Fibroblast of skin of scalp (primary cell): ENCODE measurements around the gene TBC1D10A.

Experiments
- DNase-seq: peaks from one replicate; pipeline ENCODE4 v3.0.0-alpha.2; 2013

Gene TBC1D10A

DNA sequence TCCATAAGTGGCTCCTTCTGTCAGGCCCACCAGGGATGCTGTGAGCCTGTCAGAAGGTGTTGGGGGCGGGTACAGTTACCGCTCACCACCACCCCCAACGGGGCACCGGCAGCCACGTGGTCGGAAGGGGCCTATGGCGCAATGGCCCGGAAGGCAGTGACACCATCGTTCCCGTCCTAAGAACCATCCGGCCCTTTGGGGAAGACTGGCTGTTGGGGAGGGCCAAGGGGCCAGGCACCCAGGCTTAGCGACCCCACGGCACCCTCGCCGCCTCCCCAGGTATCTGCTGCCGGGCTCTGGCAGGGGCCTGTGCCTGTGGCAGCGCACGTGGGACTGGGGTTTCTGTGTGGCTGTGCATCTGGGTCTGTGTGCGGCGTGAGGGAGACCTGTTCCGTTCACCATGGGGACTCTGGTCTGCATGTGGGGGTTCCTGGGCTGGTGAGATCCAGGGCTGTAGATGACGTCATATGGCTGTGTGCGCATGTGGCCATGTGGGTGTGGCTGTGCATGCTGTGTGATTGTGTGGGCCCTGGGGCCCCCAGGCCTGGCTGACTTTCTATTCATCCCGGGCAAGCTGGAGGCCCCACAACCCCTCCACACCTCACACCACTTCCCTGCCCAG, 60.8 kb downstream of the TBC1D10A start:
- DNase-seq: no peak

DNA sequence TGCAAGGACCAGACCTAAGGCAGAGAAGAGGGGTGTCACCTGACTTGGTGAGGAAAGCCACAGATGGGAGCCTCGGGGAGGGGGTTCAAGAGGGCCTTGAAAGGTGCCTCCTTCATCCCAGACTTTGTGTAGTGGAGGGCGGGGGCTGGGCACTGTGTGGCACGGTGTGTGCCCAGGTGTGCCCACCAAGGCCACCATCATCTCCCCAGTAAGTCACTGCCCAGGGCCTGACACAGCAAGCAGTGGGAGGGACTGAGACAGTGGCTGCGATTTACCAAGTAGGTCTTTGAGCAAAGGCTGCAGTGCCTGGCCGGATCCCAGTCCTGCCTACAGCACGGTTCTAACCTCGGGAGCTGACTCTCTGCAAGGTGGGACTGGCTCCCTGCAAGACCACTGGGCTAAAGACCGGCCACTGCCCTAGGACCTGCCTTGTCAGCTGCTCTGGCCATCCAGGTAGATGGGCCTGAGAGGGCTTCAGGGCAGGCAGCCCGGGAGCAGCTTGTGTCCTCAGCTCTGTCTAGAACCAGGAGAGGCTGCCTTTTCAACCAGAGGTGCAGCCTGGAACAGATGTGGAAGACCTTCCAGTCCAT, 61.5 kb downstream of the TBC1D10A start:
- no peak for DNase-seq

- no peak for DNase-seq
These were observed 62.9 kb downstream of the TBC1D10A start for GRCh38 chr22:30263883-30264282.

DNA sequence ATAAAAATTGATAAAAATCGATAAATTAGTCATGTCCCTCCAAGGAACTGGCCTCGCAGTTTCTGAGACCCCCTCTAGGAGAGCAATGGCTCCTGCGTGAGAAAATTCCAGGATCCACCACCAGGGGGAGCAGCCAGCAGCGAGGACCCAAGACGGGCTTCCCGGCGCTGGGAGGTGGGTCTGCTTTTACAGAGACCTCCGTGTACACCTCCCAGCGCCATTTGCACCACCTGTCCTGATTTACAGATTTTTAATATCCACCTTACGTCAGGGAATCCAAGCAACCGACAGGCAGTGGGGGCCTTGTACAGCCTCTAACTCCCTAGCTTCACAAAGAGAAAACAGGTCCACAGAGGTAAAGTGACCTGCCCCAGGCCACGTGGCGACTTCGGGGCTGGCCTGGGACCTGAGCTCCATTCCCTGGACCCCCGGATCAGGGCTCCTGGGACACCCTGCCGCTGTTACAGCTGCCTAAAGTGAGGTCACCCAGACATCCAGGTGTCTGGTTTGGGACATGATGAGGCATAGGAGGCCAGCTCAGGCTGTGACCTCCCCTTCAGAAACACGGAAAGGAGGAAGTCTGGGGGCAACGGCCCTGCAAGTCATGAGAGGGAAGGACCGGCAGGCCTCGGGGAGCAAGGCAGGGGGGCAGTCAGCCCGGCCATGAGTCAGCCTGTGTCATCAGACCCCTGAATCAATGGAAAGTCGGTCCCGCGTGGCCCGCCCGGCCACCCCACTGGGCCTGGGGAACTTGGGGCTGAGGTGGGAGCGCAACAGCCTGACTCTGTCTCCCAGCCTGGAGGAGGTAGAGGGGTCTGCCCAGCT, 63.6 kb downstream of the TBC1D10A start:
- peak; percentile 70 for DNase-seq

GRCh38 chr22:30262112-30262511, 64.6 kb downstream of the TBC1D10A start:
- no peak for DNase-seq

DNA sequence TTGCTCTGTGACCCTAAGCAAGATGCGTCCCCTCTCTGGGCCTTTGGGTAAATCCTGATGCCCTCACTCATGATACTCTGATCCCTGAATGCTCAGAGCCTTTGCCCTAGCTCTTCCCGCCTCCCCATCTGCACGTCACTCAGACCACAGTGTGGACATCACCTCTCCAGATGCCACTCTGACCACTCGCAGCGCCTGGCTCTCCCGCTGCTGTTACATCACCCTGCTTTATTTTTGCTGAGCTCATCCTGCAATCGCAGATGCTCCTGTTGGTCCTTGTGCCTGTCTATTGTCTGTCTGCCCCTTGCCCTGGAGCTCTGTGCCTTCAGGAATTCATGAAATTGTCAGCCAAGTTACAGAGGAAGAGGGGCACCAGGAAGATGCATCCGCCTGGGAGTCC, 65.6 kb downstream of the TBC1D10A start:
- DNase-seq: no peak

DNA sequence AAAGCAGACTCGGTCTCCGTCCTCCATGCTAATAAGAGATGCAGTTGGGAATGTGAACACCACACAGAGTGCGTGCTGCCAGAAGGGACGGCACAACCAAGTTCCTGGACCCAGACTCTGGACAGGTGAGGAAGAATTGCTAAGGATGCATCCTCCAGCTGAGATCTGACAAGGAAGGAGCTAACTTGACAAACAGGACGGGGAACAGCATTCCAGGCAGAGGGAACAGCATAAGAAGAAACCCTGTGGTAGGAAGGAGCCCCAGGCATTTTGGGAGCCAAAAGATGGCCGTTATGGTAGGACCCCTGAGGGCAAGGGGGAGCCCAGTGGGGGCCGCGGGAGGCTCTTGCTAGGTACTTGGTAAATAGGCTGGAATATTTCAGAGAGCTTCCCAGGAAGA, 66.1 kb downstream of the TBC1D10A start:
- no peak for DNase-seq

- DNase-seq: no peak
These were observed 66.5 kb downstream of the TBC1D10A start for GRCh38 chr22:30260276-30260675.

DNA sequence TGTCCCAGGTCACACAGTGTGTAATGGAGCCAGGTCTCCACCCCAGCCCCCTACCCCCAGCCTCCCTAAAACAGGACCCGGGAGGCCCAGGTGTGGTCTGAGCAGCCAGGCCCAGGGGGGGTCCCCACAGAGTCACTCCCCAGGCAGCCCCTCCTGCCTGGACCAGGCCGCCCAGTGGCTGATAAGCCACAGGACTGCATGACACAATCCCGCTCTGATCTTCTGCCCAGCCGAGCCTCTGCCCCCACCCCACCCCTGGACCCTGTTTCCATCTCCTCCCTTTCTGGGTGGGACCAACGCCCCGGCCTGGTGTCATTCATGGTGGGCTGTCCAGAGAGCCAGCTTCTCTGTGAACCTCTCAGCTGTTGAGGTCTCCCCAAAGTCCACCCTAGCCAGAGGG, 72.4 kb downstream of the TBC1D10A start:
- DNase-seq: no peak

DNA sequence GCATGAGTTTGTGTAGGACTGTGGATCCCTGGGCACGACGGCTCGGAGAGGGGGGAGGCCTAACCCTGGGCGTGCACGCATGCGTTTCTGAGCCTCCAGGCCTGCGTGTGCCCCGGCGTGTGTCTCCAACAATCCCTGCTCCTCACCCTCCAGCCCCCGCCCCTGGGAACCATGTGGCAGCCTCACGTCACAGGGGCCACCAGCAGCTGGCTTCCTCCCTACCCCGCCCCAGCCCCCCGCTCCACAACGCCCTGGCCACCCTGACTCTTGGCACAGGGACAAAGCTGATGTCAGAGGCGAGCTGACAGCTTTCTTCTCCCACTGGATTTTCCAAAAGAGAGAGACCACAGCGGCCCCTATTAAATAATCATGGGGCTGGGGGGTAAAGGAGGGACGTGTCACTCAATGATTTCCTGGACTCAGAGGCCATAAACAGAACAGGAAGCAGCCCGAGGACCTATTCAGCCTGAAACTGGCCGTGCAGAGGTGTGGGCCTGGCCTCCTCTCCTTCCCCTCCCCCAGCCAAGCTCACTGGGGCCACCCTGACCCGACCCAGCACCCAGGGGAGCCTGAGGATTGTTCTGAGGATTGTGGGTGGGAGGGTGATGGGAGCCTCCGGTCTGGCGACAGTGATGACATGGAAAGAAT, 73.4 kb downstream of the TBC1D10A start:
- peak; percentile 94 for DNase-seq

DNA sequence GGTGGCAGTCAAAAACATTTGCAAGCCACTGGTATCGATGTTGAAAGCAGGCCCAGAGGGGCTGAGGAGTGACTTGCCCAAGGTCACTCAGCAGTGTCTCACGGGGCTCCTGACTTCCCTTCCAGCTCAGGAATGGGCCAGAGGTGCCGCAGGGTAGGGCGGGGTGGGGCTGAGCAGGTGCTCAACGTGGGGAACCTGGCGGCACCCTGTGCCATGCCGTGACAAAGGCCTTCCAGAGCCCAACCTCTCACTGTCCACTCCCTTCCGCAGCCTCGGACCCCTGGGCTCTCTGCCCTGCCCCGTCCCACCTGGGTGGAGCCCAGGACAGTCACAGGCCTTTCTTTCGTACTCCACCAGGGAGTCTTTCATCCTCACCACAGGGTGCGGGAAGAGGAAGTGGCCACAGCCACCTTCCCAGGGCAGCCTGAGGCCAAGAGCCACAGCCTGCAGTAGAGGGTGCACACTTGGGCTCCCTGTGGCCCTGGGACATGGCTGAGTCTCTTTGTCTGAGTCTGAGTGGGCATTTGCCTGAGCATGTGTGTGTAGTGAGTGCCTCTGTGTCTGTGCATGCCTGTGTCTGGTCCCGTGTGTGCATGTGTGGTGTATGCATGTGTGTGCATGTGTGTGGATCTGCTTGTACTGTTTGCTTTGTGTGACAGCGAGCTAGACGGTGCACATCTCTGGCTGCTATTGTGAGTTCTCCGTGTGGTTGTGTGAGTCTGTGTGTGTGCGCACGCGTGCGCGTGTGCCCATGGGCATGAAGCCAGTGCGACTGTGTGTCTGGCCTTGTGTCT, 74.1 kb downstream of the TBC1D10A start:
- DNase-seq: no peak

DNA sequence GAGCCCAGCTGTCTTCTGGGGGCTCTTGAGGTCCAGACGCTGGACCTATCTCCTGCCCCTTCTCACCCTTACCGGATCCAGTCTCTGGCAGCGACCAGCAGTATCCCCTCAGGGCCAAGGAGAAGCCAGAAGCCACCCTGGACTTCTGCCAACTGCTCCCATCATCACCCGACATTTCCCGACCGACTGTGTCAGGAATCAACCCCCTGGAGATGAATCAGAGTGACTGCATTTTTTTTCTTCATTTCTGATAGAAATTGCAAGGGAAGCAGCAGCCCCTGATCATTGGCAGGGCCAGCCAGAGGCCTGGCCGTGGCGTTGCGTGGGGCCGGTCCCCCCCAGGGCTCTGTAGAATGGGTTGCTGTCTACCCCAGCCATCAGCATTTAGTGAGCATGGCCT, 75.0 kb downstream of the TBC1D10A start:
- peak; percentile 86 for DNase-seq

DNA sequence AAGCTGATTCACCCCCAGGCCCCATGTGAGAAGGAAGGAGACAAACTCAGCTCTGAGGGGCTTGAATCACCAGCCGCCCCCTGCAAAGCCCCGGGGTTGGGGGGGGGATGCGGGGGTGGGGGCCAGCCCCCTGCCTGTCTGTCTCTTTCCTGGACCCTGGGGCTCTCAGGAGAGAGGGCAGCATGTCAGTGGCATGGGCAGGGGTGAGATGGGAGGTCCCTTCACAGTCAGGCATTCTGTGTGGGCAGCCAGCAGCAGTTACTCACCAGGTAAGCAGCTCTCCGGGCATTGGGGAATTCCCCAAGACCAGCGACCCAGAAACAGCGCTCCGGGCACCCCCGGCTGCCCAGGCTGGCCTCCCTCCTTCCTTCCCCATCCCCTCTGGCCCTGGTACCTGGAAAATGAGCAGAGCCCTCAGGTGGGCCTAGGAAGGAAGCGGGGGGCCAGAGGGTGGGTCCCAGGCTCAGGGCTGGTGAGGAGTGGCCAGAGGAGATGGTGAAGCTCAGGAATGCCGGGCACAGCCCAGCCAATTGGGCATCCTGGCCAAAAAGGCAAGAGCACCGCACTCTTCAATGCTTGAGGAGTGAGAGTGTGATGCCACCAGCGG, 76.0 kb downstream of the TBC1D10A start:
- DNase-seq: peak; percentile 60

GRCh38 chr22:30250039-30250565, 76.6 kb downstream of the TBC1D10A start:
- DNase-seq: no peak

DNA sequence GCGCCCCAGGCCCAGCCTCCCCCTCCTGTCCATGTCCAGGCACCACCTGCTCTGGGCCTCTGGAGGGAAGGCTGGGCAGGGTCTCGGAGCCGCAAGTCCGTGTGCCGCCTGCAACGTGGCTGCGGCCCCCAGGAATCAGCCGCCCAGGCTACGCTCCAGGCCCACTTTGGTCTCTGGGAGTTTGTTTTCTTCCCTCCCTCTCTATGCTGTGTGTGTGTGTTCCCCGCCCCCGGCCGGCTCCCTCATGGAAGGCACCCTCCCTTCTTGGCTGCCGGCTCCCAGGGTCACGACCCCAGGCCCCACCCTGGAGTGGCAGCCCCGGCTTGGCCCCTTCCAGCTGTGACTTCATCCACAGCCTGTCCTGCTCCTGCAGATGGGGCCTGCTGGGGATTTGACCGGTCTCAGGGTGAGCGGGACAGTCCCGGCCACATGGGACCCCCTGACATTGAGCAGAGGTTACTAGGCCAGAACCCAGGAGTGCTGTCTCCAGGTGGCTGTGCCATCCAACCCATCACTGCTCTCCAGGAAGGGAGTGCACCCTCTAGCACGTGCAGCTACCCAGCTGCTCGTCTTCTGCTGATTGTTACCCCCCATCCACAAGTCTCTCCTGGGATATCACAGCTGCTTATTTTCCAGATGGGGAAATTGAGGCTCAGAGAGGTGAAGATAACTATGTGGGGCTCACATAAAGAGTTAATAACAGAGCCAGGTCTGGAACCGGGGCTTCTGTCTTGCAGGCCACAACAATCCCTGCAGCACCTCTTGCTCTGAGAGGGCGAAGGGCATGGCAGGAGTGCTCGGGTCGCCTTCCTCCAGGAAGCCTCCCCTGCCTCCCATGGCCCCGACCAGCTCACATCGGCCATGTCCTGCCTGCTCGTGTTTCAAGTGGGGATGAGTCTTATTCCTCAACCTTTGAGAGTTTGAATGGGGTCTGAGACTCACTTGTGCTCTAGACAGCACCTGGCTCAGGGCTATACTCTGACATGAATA, 77.4 kb downstream of the TBC1D10A start:
- no peak for DNase-seq

GRCh38 chr22:30248484-30248883, 78.3 kb downstream of the TBC1D10A start:
- no peak for DNase-seq

DNA sequence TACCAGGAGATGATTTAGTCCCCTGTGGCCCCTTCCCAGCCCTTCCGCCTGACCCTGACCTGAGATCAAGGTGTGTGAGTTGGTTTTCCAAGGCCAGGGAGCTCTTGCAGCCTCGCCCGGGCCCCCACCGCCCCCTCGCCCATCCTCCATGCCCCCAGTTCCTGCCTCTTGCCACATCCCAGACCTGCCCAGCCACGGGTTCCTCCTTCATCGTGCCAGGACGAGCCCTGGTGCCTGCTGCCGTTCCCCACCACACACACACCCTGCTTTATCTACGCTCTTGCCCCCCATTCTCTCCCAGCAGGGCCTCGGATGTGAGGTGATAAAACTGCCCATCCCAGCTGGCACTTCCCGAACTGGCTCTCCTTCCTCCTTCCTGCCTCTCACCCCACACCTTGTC, 78.8 kb downstream of the TBC1D10A start:
- no peak for DNase-seq

GRCh38 chr22:30247561-30247960, 79.2 kb downstream of the TBC1D10A start:
- DNase-seq: no peak

DNA sequence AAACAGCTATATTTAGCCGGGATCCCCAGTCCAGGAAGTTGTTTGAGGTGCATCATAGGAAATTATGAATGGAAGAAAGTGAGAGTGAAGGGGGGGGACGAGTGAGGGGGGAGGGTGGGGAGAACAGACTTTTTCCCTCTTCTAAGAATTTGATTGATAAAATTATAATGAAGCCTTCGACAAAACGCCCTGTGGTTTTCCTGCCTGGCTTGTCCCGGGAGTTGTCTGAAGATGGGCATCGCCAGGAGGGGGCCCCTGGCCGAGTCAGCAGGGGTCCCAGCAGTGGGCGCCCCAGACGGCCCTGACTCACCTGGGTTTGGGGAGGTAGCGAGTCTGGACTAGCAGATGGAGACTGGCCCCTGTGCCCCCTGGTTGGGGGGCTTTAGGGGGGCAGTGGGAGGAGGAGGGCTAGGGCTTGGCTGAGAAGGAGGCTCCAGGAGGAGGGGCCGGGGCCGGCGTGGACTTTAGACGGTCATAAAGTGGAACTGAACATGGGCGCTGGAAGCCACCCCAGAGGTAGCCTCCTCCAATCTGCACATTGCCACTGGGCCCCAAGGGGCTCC, 79.8 kb downstream of the TBC1D10A start:
- DNase-seq: peak; percentile 74
